CD4-positive, alpha-beta T cell treated with Interleukin-1 beta for 1 hour (primary cell): ENCODE measurements around the gene ABCA3.

Experiments used
- DNase-seq, 2 donors: peaks; one replicate each; pipeline ENCODE4 v3.0.0-alpha.2; 2020 to 2022

Gene ABCA3

DNA sequence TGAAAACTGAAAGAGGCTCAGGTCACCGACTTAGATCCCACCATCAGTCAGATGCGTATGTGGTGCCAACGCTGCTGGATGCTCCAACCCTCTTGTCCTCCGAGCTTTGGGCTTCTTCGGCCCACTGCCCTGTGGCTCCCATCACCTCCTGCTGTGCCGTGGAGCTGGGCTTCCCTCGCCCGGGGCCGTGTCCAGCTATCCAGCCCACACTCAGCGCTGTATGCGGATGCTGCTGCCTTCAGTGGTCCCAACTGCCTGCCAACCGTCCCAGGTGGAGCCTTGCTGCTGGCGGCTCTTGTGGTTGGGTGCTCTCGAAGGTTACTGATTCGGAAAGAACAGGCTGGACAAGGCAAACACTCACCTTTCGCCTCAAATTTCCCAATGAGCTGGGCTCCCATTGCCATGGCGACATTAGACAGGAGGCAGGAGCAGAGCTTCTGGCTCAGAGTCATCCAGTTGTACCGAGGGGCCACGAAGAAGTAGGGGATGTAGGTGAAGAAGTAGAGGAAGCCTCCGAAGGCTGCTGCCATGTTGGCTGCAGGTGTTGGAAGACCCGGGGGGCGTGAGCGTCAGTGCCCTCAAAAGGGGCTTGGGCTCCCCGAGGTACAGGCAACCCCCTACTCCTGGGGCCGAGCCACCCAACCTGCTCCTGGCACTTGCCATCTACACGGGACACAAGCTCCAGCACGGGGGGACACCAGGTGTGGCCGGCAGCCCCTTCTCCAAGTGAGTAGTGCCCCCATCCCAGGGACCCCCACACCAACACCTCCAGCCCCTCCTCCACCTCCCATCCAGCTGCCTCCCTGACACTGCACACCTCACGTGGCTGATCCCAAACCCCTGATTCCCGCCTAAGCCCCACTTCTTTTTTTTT lies 32.2 kb downstream of the ABCA3 start:
- DNase-seq = no peak

GRCh38 chr16:2299915-2300192 lies 40.7 kb downstream of the ABCA3 start:
- no peak for DNase-seq

- DNase-seq = no peak
Observed at GRCh38 chr16:2299121-2299914, 41.2 kb downstream of the ABCA3 start.

DNA sequence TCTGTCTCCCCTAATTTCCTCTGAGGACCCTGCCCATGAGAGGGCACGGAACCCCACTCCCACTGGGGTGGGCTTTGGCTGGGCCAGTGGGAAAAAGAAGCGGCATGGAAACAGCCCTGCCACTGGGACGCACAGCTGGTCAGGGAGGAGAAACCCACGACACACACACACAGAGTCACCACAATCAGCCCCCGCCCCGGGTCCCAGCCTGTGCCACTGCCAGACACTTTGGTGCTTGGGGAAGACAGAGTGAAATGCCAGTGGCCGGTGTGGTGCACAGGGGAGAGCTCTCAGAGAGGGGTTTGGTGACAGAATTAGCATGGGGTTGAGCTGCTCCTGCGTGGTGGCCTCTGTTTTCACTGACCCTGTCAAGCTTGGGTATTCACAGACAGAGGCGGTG lies 41.9 kb downstream of the ABCA3 start:
- DNase-seq = no peak

DNA sequence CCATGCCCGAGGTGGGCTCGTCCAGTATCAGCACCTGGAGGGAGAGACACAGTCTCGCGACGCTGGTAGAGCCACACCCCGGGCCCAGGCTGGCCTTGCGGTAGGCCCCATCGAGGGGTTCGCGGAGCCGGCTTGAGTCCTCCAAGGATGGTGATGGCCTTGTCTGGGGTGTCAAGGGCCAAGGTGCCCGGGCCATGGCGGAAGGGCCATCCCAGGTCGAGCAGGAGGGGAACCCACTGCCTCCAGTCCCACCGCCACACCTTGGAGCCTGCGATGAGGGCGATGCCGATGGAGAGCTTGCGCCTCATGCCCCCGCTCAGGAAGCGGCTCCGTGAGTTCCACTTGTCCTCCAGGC lies 43.0 kb downstream of the ABCA3 start:
- DNase-seq = no peak

- peak; percentile 4 to 12 for DNase-seq
Observed at GRCh38 chr16:2296661-2297505, 43.6 kb downstream of the ABCA3 start.

DNA sequence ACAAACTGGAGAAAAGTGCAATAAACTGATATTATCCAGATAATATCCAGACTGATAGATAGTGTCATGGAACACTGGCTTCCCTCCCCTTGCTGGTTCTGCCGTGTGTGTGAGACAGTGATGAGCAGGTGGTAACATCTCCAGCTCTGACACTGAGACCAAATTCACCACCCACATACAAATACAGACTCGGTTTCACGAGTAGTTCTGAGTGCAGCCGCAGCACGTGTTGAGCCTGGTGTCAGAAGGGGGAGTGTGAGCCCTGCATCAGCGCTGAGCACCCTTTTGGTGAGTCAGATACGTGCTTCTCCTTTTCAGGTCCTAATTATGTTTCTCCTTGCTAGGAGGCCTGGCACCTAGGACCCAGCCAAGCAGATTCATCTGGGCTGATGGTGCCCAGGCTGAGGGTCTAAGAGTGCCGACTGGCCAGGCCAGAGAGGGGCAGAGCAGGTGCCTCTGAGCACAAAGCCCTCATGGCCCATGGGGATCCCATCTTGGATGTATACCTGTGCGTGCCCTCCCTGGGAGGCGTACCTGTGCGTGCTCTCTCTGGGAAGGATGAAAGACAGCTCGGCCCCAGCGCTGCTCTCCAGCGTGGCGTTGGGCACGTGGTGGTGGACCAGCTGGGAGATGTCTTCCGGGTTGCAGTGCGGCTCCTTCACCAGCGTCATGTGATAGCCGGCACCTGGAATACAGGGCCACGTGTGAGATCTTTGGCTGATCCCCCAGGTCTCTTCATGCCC lies 45.3 kb downstream of the ABCA3 start:
- DNase-seq = no peak

DNA sequence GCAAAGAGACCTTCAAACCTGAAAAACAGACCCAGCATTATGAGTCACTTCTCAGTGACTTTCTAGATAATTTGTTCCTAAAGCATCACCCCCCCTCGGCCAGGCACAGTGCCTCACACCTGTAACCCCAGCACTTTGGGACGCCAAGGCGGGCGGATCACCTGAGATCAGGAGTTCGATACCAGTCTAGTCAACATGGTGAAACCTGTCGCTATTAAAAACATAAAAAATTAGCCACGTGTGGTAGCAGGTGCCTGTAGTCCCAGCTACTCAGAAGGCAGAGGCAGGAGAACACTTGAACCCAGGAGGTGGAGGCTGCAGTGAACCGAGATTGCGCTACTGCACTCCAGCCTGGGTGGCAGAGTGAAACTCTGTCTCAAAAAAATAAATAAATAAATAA lies 48.3 kb downstream of the ABCA3 start:
- DNase-seq = no peak

DNA sequence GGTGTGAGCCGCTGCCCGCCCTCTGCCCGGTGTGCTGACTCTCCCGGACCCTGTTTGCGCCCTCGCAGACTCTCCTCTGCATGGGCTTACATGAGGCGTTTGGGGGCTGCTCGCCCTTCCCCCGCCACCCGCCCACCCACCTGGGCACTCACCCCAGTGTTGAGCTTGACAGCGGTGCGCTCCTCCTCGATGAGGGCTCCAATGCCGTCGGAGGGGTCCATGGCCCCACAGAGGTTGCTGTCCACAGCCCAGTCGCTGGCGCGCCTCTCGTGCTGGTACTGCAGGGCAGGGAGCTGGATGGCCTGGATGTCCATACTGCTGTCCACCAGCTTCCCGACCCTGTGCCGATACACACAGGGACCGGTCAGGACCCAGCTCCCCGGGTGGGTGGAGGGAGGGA lies 51.2 kb downstream of the ABCA3 start:
- DNase-seq = no peak

DNA sequence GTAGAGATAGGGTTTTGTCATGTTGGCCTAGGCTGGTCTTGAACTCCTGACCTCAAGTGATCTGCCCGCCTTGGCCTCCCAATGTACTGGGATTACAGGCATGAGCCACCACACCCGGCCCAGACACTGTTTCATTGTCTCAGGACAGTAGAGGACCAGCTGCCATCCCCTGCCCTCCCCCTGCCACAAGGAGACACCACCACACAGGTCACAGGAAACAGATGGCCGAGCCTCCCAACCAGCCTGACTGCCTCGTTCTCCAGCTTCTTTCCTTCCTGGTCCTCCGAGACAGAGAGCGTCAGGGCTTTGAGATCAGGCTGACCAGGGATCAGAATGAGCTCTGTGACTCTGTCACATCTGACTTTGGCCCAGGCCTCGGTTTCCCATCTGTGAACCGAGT lies 51.8 kb downstream of the ABCA3 start:
- DNase-seq = no peak

DNA sequence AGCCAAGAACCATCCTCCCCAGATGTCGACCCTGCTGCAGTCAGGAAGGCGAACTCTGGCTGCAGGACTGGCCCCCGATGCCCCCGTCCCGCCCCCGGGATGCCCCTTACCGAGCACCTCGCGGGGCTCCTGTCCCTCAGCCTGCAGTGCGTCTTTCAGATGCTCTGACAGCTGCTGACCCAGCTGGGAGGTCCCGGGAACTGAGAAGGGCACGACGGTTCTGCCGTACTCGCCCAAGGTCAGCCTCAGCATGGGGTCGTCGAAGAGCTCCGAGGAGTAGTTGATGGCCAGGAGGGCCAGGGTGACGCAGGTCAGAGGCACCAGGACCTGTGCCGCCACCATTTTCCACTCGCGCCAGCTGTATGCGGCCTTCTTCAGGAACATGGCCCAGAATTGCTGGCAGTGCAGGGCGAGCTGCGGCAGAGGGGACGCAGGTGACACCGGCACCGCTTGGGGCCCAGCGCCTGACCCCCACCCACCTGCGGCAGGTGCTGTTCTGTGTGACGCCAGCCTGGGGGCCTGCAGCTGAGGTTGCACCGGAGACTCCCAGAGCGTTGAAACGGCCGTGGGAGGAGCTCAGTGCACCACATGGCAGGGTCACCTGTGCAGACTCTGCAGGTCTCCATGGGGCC lies 52.5 kb downstream of the ABCA3 start:
- DNase-seq = no peak

- DNase-seq = no peak
Observed at GRCh38 chr16:2286550-2286949, 54.0 kb downstream of the ABCA3 start.

- no peak for DNase-seq
Observed at GRCh38 chr16:2285731-2286191, 54.8 kb downstream of the ABCA3 start.

GRCh38 chr16:2284797-2285576 lies 55.5 kb downstream of the ABCA3 start:
- DNase-seq = no peak

DNA sequence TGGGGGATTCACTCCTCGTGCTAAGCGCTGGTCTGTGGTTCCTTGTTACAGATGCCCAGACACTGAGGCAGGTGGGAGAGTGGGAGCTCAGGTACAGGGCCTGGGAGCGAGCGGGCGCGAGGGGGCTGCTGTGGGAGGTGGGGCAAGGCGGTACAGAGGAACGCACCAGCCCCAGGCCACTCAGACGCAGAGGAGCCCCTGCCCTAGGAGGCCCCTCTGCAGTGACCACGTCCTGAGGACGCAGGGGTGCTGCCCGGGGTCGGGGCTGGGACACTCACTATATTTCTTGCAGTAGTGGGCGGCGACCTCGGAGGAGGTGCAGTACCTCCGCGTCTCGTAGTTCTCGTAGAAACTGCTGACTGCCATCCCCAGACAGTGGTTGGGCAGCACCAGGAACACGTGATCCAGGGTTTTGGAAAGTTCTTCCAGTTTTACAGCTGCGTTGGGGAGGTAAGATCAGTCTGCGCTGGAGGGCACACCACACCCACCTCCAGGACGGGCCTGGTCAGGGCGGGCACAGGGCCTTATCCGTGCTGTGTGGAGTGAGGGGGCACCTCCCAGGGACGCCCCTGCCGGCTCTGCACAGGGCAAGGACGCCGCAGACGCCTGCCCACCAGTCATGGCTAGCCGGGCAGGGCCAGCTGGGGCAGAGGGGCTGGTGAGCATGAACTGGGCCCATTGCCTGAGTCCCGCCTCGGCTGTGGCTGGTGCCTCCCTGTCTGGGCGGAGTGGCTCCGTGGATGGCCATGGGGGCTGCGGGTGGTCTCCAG lies 56.3 kb downstream of the ABCA3 start:
- no peak for DNase-seq

DNA sequence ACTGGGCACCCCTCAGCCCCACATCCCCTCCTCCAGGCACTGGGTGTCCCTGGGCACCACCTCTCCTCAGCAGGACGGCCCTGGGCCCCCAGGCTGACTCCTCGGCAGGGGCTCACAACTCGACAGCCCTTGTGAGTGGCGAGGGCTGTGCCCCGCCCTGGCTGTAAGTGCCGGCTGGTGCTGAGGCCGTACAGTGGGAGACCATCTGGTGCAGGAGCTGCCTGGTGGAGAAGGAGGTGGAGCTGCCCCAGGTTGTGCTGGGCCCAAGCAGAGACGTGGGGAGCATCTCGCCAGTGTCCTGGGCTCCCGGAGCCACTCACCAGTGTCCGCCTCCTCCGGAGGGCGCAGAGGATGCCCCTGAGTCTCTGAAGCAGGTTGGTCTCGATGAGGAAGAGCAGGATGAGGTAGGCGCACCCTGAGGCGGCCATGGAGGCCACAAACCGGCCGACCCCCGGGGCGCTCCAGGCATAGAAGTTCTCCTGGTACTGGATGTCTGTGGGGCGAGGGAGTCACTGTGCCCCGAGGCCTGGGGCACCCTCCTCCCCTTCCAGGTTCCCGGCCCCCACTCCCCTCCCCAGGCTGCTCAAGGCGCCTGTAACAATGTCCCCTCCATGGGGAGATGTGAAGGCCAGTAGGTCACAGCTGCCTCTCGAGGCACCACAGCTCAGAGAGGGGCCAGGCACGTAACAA lies 57.5 kb downstream of the ABCA3 start:
- DNase-seq = no peak

DNA sequence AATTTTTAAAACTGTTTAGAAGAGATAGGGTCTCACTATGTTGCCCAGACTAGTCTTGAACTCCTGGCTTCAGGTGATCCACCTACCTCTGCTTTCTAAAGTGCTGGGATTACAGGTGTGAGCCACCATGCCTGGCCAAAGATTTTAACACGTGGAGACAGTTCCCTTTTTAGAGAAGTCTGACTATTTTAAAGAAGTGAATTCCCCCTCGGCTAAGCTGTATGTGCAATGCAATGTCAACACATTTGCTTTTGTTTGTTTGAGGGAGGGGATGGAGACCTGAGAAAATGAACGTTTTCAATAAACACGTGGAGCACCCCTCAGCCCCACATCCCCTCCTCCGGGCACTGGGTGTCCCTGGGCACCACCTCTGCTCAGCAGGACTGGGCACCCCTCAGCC lies 58.3 kb downstream of the ABCA3 start:
- no peak for DNase-seq

DNA sequence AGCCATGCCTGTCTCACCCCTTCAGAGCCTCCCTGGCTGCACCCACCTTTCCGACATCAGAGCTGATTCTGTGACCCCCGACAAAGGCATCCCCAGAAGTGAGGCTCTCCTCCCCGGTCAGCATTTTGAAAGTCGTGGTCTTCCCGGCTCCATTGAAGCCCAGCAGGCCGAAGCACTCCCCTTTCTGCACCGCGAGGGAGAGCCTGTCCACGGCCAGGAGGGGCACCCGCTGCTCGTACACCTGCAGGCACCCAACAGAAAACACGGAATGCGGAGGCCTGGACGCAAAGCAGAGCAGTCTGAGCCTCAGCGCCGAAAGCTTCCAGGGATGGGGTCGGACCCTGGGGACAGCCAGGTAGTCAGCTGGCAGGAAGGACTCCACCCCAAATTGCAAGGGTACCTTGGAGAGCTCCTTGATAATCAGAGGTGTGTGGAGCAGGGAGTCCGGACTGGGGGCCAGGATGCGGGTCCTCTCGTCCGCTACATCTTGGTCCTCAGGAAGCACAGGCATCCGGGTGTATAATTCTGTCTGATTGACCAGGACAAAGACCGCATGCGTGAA lies 59.5 kb downstream of the ABCA3 start:
- no peak for DNase-seq

- no peak for DNase-seq
Observed at GRCh38 chr16:2280461-2280860, 60.1 kb downstream of the ABCA3 start.
